ENCODE results near the gene CAPN13. TPM values are rescaled to one million over a fixed set of nuclear protein-coding genes. Genes with fewer than 3 reads are reported as not detected.

CAPN13 gene
- total RNA-seq, 1 experiment from 2014 or later: 5.7 TPM

GRCh38 chr2:30756051-30756719, 51.1 kb downstream of the CAPN13 start:
- Mint-ChIP-seq H3K27ac (no peak overlapping the region; a peak in 1 of 7 replicates), H3K36me3 (ENCODE audit: insufficient read depth in 1 of 3, low read depth in 3 of 3) (no peaks in the 10 kb centered on the region)
- WGBS (ENCODE audit: extremely low coverage, insufficient read length, low lambda C conversion rate): no CpG with 5 or more reads among the region's 9 CpGs

More at GRCh38 chr2:30756051-30756719, 51.1 kb downstream of the CAPN13 start:
- no peak overlapping the region for H3K4me2 ChIP-seq (ENCODE audit: insufficient read depth, insufficient read length, low read length)
- H4K20me1 ChIP-seq (ENCODE audit: control insufficient read depth, insufficient read depth, insufficient read length): no peaks in the 10 kb centered on the region
- H3T11ph ChIP-seq (ENCODE audit: low read length): no peak overlapping the region
- no peaks in the 10 kb centered on the region for H3K79me1 ChIP-seq (ENCODE audit: insufficient read depth, low read depth, low read length, poor library complexity, severe bottlenecking)
- no peak overlapping the region for H3K56ac ChIP-seq (ENCODE audit: insufficient read length, low read depth, low read length)
- no peak for DNase-seq
- no peak overlapping the region for H2BK15ac ChIP-seq (ENCODE audit: low read depth, low read length)
- no peak overlapping the region for H4K8ac ChIP-seq (replicated peaks; ENCODE audit: insufficient read length, low read depth, low read length)
- no peak overlapping the region for H2BK120ac ChIP-seq (ENCODE audit: low read depth, low read length, poor library complexity, severe bottlenecking)
- no peak overlapping the region for H2BK5ac ChIP-seq (ENCODE audit: insufficient read length, low read length)
- H3K14ac ChIP-seq (ENCODE audit: insufficient read depth, low read length): no peak overlapping the region
- H4K91ac ChIP-seq (ENCODE audit: insufficient read length, low read depth, low read length): no peak overlapping the region
- no peak overlapping the region for H3K27ac ChIP-seq (ENCODE audit: insufficient read length, low read depth, low read length)
- no peak overlapping the region for H2AK5ac ChIP-seq (ENCODE audit: insufficient read length, low read length)
- no peak overlapping the region for H3K23ac ChIP-seq (ENCODE audit: insufficient read length, low read depth, low read length)
- no peaks in the 10 kb centered on the region for H3K4me1 ChIP-seq (ENCODE audit: insufficient read depth, low read length)
- no peaks in the 10 kb centered on the region; the same call in 1 of the 2 replicates for H3K27me3 Mint-ChIP-seq (ENCODE audit: low read depth)
- H3K79me2 ChIP-seq (ENCODE audit: insufficient read depth, low read length): no peaks in the 10 kb centered on the region
- H3K4me3 Mint-ChIP-seq: no peak overlapping the region
- no peak overlapping the region for H3K18ac ChIP-seq (ENCODE audit: insufficient read length, low read depth, low read length)
- H2AFZ ChIP-seq (ENCODE audit: low read length): no peak overlapping the region
- no peaks in the 10 kb centered on the region for H3K9me3 Mint-ChIP-seq
- H3K4me1 Mint-ChIP-seq: peaks cover 10 to 11% of the 10 kb centered on the region in 2 experiments
- H3K9ac ChIP-seq (ENCODE audit: extremely low read depth, insufficient read length, low read length): no peak overlapping the region
- H2BK12ac ChIP-seq (ENCODE audit: insufficient read length, low read depth, low read length): no peak overlapping the region
- no peaks in the 10 kb centered on the region for H3K23me2 ChIP-seq (ENCODE audit: insufficient read length, low read depth, low read length, poor library complexity, severe bottlenecking)
- no peak overlapping the region for H2BK20ac ChIP-seq (ENCODE audit: low read depth, low read length, poor library complexity, severe bottlenecking)
- no peak overlapping the region for H3K4ac ChIP-seq (ENCODE audit: low read depth, low read length)
- TF ChIP-seq CTCF (conservative IDR thresholded peaks at IDR 0.05): no peak
- no peaks in the 10 kb centered on the region for H3K9me3 ChIP-seq (ENCODE audit: control insufficient read depth, low read depth, low read length)
- H3K27me3 ChIP-seq (ENCODE audit: insufficient read depth, low read length): no peaks in the 10 kb centered on the region
- no peak overlapping the region for H4K5ac ChIP-seq (ENCODE audit: insufficient read length, low read depth, low read length)
